AG09319 (cell line): ENCODE data around the gene BCL2L13.

Experiments
- DNase-seq: peaks from one replicate; pipeline ENCODE4 v3.0.0-alpha.2; 2010; ENCODE audit warnings: low read depth; ENCODE audit errors: extremely low read depth
- TF ChIP-seq, protein P1 (sequence below): IDR thresholded peaks from 2 replicates; pipeline ENCODE4 v1.5.1; 2011; ENCODE audit warnings: low read depth, mild to moderate bottlenecking, inconsistent platforms, low read length, moderate library complexity

The BCL2L13 gene

DNA sequence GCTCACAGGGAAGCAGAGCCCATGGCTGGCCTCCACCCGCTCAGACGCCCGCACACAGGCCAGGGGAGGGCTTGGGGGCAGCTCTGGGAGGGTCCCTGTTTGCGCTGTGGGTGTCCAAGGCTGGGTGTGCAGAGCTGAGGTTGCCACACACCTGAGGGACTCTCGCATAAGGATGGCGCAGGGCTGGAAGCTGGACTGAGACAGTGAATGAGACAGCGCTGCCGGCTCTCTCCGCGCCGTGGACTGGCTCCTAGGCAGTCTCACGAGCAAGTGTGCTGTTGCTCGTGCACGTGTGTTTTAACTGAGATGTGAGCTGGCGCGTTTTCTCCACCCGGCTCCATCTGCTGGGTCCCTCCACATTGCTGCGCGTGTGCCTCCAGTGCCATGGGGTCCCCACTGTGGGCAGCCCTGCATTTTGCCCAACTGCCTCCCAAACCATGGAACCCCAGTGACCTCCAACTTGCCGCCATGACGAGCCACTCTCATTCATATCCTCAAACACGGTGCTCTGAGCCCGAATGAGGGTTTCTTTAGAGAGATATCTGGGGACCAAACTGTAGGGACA lies 139.9 kb downstream of the BCL2L13 start:
- TF ChIP-seq, protein P1, sequence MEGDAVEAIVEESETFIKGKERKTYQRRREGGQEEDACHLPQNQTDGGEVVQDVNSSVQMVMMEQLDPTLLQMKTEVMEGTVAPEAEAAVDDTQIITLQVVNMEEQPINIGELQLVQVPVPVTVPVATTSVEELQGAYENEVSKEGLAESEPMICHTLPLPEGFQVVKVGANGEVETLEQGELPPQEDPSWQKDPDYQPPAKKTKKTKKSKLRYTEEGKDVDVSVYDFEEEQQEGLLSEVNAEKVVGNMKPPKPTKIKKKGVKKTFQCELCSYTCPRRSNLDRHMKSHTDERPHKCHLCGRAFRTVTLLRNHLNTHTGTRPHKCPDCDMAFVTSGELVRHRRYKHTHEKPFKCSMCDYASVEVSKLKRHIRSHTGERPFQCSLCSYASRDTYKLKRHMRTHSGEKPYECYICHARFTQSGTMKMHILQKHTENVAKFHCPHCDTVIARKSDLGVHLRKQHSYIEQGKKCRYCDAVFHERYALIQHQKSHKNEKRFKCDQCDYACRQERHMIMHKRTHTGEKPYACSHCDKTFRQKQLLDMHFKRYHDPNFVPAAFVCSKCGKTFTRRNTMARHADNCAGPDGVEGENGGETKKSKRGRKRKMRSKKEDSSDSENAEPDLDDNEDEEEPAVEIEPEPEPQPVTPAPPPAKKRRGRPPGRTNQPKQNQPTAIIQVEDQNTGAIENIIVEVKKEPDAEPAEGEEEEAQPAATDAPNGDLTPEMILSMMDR, result no peak
- no peak for DNase-seq

DNA sequence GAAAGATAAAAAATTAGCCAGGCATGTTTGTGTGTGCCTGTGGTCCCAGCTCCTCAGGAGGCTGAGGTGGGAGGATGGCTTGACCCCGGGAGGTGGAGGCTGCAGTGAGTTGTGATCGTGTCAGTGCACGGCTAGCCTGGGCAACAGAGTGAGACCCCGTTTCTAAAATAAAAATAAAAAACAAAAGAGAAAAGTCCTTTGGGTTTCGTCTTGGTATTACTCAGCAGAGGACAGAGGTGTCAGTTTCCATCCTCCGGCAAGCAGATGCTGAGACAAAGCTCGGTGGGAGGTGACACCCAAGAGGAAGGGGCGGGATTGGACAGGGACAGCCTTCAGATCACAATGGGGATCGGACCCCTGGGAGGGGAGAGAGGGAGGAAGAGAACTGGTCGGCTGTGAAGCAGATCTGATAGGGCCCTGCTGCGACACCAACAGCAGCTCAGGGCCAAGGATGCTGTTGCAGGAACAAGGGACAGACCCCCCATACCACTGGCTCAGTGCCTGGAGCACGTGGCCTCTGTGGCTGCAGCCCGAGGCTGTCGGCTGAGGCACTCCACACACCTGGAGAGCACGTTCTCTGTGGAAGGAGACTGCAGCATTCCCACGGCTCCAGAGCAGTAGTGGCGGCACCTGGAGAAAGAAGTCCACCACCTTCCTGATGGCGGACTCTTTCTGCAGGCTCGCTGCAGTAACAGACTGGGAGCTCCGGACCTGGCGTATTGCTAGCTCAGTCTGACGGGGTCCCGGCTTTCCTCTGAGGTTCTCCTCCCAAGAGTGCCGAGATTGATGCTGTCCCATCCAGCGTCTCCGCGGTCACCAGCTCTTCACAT lies 140.9 kb downstream of the BCL2L13 start:
- TF ChIP-seq, protein P1, result no peak
- no peak for DNase-seq

DNA sequence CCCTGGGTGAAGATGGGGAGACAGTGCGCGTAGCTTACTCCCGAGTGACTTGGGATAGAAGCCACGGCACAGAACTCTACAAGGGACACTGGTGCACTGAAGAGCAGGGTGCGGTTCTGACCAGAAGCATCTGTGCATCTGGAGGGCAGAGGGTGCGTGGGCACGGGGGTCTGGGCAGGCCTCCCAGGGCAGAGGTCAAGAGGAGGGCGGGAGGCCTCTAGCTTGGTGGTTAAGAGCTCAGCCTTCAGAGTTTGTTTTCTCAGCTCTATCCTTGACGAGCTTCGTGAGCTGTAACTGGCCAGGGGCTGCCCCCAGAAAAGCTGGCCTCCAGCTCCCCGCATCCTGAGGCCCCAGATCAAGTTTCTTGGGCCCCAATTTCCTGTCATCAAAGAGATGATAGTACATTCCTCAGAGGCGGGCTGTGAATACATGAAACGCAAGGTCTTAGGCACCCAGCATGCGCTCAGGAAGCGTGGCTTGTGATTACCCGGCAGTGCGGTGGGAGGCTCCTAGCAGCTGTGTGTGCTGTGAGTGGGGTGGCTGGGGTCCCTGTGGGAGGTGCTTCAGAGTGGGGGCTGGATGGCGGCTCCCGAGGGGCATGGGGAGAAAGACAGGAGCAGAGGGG lies 141.7 kb downstream of the BCL2L13 start:
- no peak for DNase-seq
- TF ChIP-seq, protein P1, result no peak
